ENCODE measurements around the gene NKD2. TPM values are rescaled to one million over a fixed set of nuclear protein-coding genes. Genes with fewer than 3 reads are reported as not detected.

Gene NKD2
- total RNA-seq, 4 donors from 2014 or later = 0.78 to 3.2 (median 1.6) TPM

- no peak overlapping the region for H3K27ac ChIP-seq
- no peak for TF ChIP-seq POLR2A (IDR thresholded peaks at IDR 0.05)
- TF ChIP-seq CTCF (IDR thresholded peaks at IDR 0.05) = no peak
- H3K4me3 ChIP-seq (replicated peaks in 1 of 3) = no peak overlapping the region
- H3K9me3 ChIP-seq = no peaks in the 10 kb centered on the region
- peaks cover 43 to 49% of the 10 kb centered on the region in 2 donors for H3K36me3 ChIP-seq
- H3K27me3 ChIP-seq = no peaks in the 10 kb centered on the region
- intact Hi-C loops (cut with DNase I) = no loop called here
- WGBS, 2 donors = 85 to 86% methylated on average over 8 to 34 of the region's 40 CpGs
- DNase-seq = no peak
- H3K4me1 ChIP-seq = no peaks in the 10 kb centered on the region
Observed at GRCh38 chr5:1074816-1075554, 66.4 kb downstream of the NKD2 start.

GRCh38 chr5:1075555-1075881, 66.9 kb downstream of the NKD2 start:
- Histone ChIP-seq H3K27me3 (no peaks in the 10 kb centered on the region), H3K36me3 (peaks cover 43 to 49% of the 10 kb centered on the region in 2 donors), H3K27ac (no peak overlapping the region), H3K9me3 (no peaks in the 10 kb centered on the region), H3K4me1 (no peaks in the 10 kb centered on the region), H3K4me3 (replicated peaks in 1 of 3) (no peak overlapping the region)
- TF ChIP-seq POLR2A (IDR thresholded peaks at IDR 0.05) (no peak), CTCF (IDR thresholded peaks at IDR 0.05) (no peak)
- intact Hi-C loops (cut with DNase I) = no loop called here
- 94% methylated on average over 8 of the region's 10 CpGs; no CpG with 5 or more reads in 1 of the 2 donors for WGBS, 2 donors
- DNase-seq = no peak

- TF ChIP-seq CTCF (IDR thresholded peaks at IDR 0.05) = no peak
- TF ChIP-seq POLR2A (IDR thresholded peaks at IDR 0.05) = no peak
- no peak overlapping the region for H3K27ac ChIP-seq
- no peak for DNase-seq
- H3K4me1 ChIP-seq = no peaks in the 10 kb centered on the region
- H3K9me3 ChIP-seq = no peaks in the 10 kb centered on the region
- no peak overlapping the region for H3K4me3 ChIP-seq (replicated peaks in 1 of 3)
- intact Hi-C loops (cut with DNase I) = no loop called here
- peaks cover 43 to 49% of the 10 kb centered on the region in 2 donors for H3K36me3 ChIP-seq
- WGBS, 2 donors = 98% methylated on average over 7 to 13 of the region's 17 CpGs
- no peaks in the 10 kb centered on the region for H3K27me3 ChIP-seq
Observed at GRCh38 chr5:1075931-1076330, 67.3 kb downstream of the NKD2 start.

- Histone ChIP-seq H3K27me3 (no peaks in the 10 kb centered on the region), H3K9me3 (no peaks in the 10 kb centered on the region), H3K27ac (no peak overlapping the region), H3K4me3 (replicated peaks in 1 of 3) (no peak overlapping the region), H3K36me3 (peaks cover 48 to 52% of the 10 kb centered on the region in 2 donors), H3K4me1 (no peaks in the 10 kb centered on the region)
- intact Hi-C loops (cut with DNase I) = no loop called here
- WGBS, 2 donors = 95 to 98% methylated on average over 11 to 17 of the region's 17 CpGs
- TF ChIP-seq POLR2A (IDR thresholded peaks at IDR 0.05) (no peak), CTCF (IDR thresholded peaks at IDR 0.05) (no peak)
- DNase-seq = no peak
Observed at GRCh38 chr5:1076406-1076805, 67.8 kb downstream of the NKD2 start.

- H3K27ac ChIP-seq = no peak overlapping the region
- H3K9me3 ChIP-seq = no peaks in the 10 kb centered on the region
- intact Hi-C loops (cut with DNase I) = no loop called here
- no peak for DNase-seq
- TF ChIP-seq POLR2A (IDR thresholded peaks at IDR 0.05) (no peak), CTCF (IDR thresholded peaks at IDR 0.05) (no peak)
- WGBS, 2 donors = 98 to 100% methylated on average over 13 to 19 of the region's 19 CpGs
- peaks cover 51 to 55% of the 10 kb centered on the region in 2 donors for H3K36me3 ChIP-seq
- H3K4me1 ChIP-seq = no peaks in the 10 kb centered on the region
- H3K27me3 ChIP-seq = no peaks in the 10 kb centered on the region
- H3K4me3 ChIP-seq (replicated peaks in 1 of 3) = no peak overlapping the region
Observed at GRCh38 chr5:1077026-1077425, 68.4 kb downstream of the NKD2 start.
